Astrocyte of the spinal cord (primary cell): ENCODE measurements around the gene IQGAP3.
"Not testable (repeated sequence)": the region's sequence is repeated elsewhere in the genome, so short reads cannot be mapped to it uniquely, and the experiment has no call there.

Experiments used
- DNase-seq: peaks from one replicate; pipeline ENCODE4 v3.0.0; 2011; ENCODE audit warnings: low read depth, low spot score
- H3K4me3 ChIP-seq: 2 replicates; pipeline ENCODE4 v1.5.1; 2011; ENCODE audit warnings: low read depth, mild to moderate bottlenecking, low read length, moderate library complexity
- CTCF ChIP-seq: IDR thresholded peaks from 2 replicates; pipeline ENCODE4 v1.5.1; 2012; ENCODE audit warnings: low read depth, mild to moderate bottlenecking, low read length, inconsistent platforms
- in situ Hi-C: cut with HindIII; loops from 2 replicates; pipeline ENCODE4 v1.10.0; 2017; ENCODE audit warnings: low sequenced_read_pairs

IQGAP3 gene

GRCh38 chr1:156556354-156556753, 16.0 kb downstream of the IQGAP3 start:
- no peak overlapping the region for H3K4me3 ChIP-seq
- DNase-seq, result no peak
- no peak for TF ChIP-seq CTCF
- in situ Hi-C loops, result no loop called here

- no peak for TF ChIP-seq CTCF
- in situ Hi-C loops, result no loop called here
- DNase-seq, result no peak
- no peak overlapping the region for H3K4me3 ChIP-seq
These were observed 16.6 kb downstream of the IQGAP3 start for GRCh38 chr1:156555715-156556114.

GRCh38 chr1:156554971-156555370, 17.4 kb downstream of the IQGAP3 start:
- in situ Hi-C loops, result no loop called here
- no peak overlapping the region for H3K4me3 ChIP-seq
- no peak for DNase-seq
- no peak for TF ChIP-seq CTCF

DNA sequence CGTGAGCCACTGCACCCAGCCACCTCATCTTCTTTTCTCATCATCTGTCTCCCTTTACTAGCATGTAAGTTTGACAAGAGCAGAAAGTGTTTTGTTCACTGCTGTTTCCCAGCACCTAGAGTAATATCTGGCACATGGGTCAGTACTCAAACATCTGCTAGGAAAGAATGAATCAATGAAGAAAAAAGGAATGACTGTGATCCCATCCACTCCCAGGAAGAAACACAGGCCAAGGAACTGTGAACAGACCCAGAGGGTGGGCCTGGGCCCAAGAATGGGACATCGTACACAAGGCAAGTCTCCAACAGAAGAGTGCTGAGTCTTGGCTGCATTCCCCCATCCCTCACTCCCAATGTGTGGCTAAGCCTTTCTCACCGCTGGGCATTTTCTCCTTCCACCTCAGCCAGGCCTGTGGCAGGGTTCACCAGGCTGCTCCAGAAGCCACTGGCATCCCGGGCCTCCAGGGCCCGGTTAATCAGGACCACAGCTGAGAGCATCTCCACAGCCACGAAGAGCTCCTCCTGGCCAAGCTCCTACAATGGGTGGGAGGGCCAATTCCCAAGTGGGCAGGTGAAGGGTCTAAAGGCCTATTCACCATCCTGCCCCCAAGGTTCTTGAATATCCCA, 18.4 kb downstream of the IQGAP3 start:
- TF ChIP-seq CTCF, result no peak
- in situ Hi-C loops, result no loop called here
- no peak overlapping the region for H3K4me3 ChIP-seq
- DNase-seq, result no peak

DNA sequence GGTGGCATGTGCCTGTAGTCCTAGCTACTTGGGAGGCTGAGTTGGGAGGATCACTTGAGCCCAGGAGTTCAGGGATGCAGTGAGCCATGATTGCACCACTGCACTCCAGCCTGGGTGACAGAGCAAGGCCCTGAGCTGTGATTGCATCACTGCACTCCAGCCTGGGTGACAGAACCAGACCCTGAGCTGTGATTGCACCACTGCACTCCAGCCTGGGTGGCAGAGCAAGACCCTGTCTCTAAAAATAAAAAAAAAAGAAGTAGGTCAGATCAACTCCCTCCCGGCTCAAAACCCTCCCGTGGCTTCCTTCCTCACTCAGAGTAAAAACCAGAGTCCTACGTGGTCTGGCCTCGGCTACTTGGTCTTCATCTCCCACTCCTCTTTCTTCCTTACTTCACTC, 19.4 kb downstream of the IQGAP3 start:
- in situ Hi-C loops, H3K4me3 ChIP-seq, DNase-seq: not testable (repeated sequence)

- no peak overlapping the region for H3K4me3 ChIP-seq
- DNase-seq, result no peak
- no peak for TF ChIP-seq CTCF
- in situ Hi-C loops, result no loop called here
These were observed 19.8 kb downstream of the IQGAP3 start for GRCh38 chr1:156552518-156552917.

- no peak overlapping the region for H3K4me3 ChIP-seq
- no peak for DNase-seq
- in situ Hi-C loops, result no loop called here
- TF ChIP-seq CTCF, result no peak
These were observed 20.5 kb downstream of the IQGAP3 start for GRCh38 chr1:156551869-156552268.
